NCI-H146 treated with DMSO at 0.1 percent for 48 hours (cell line): ENCODE measurements around the gene NAV2.

Experiments used
- DNase-seq: peaks from one replicate; lab custom pipeline; 2025; ENCODE audit not compliant: unreplicated experiment; lab: John Stamatoyannopoulos, UW

Gene NAV2

DNA sequence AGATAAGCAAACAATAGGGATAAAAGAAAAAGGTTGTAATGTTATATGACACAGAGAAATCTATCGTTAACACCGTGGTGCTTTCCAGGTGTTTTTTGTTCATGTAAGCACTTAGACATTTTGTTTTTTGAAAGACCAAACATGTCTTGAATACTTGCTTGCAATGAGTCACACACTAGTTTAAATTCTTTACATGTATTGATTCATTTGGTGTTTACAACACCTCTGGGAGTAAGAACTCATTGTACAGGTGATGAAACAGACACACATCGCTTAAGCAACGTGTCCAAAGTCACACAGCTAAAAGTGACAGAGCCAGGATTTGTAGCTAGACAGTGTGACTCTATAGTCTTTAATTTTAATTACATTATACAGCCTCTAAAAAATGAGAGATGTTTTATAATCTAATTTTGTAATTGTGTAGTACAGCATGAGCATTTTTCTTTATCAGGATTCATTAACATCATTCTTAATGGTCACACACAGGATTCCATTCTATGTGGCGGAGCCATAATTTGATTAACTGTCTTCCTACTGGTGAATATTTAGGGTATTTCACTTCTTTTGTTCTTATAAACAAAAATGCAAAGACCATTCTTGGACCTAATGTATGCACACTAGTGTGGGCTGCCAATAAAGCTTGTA, 298.8 kb downstream of the NAV2 start:
- no peak for DNase-seq

DNA sequence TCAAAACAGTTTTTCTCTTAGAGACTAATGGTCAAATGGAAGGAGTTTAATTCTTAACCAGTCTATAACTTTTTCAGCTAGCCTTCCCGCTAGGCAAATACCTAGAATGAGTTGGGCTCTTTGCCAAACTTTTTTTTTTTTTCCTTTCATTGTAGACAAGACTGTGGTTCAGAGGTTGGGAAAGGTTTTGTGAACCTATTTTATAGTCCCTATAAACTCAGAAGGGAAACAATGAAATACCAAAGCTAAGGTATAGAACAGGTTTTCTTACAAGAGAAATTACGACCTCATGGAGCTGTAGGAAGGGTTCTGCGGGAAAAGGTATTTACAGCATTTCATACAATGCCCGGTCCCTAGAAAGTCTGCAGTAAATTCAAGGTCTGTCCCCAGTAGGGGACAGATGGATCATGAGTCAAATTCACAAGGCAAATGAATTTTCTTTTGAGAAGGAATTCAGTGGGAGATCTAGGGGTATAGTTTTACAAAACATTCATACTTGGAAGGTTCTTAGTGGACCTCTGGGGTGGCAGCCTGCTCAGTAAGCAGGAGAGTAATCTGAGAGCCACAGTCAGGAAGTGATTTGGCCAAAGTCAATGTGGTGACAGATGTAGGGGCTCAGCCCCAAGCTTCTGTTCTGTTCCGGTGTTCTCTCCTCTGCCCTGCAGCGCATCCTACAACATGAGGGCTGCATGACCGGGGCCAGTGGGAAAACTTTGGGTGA, 300.9 kb downstream of the NAV2 start:
- peak; percentile 33 for DNase-seq

DNA sequence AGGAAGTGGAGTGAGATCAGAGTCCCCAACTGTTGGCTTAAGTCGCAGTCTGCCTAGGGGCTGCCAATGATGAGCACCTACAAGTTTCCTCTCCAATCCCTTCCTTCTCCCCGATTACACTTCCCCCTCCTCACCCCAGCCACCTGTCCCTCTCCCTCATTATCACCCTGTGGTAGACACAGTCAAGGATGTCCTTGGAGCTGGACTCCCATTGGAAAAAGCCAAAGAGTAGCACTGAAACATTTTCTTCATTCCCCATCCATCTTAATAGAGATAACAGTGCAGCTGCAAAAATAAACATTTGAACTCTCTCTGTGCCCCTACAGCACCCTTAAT, 301.4 kb downstream of the NAV2 start:
- DNase-seq = no peak

DNA sequence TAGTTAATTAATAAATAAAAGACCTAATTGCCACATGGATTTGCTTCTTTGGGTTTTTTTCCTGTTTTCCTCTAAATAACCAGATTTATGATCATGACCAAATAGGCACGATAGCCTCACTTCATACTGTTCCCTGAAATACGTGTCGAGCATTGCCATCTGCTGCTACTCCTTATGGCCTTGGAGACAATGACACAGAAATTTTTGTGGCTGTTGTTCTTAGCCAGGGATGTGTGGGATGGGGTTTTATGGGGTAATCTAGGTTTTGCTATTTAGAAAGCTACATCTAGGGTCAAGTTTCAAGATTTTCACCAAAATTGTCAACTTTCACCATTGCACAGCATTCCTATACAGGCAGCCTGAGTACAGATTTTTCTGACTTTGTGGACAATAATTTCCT, 302.5 kb downstream of the NAV2 start:
- no peak for DNase-seq

DNA sequence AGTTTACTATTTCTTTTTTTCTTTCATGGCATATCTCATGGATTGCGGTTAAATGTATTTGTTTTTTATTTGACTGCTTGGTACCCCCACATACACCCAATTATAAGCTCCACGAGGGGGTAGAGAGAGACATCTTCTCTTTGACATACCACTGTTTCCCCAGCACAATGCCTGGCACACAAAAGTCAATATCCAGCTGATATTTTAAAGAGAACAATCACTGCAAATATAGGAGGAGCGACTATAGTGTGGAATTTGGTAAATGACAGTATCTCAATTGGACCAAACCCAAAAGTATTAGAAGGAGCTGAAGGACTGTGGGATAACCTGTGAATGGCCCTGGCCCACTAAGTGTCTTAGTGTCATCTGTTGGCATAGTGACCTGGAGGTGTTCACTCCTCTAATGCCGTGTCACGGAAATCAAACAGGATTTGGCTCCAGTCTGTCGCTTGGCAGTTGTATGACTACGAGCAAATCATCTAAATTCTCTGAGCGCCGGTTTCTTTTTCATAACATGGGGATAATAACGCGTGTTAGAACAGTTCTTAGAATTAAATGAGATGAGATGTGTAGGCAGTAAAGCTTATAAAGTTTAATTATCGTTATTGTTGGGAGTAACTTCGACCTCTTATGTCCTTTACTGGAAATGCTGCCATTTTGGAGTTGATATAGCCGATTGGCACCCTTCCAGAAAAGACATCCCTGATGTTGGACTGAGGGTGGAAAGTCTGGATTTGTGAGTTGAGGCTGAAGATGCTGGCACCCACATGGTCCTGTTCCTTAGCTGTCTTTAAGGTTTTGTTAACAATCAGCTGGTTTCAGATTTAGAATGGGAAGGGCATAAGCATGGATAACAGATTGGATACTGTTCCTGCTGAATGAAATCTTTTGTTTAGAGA, 303.1 kb downstream of the NAV2 start:
- no peak for DNase-seq

DNA sequence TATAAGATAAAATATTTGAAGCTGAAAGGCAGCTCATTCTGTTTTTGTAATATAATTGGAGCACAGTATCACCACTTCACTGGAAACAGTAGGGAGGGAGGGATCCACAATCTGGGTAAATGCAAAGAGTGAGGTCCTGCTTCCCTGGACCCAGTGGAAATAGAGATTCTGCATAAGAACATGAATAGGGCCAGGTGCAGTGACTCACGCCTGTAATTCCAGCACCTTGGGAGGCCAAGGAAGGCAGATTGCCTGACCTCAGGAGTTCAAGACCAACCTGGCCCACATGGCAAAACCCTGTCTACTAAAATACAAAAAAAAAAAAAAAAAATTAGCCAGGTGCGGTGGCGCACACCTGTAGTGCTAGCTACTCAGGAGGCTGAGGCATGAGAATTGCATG, 303.9 kb downstream of the NAV2 start:
- DNase-seq = no peak

DNA sequence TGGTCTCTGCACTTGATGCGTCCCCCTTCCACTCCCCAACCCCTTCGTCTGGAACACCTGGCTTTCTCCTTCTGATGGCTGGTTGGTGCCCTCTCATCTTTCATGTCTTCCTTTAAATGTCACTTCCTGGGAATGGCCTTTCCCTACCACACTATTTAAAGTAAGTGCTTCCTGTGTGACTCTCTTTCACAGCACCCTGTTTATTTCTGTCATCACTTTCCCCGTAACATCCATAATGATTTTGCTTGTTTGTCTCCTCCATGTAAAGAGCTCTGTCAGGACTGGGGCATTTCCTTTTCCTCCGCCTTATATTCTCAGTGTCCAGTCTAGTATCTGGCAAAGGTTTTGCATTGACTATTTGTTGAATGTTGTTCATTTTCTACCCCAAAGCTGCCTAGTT, 304.7 kb downstream of the NAV2 start:
- no peak for DNase-seq

DNA sequence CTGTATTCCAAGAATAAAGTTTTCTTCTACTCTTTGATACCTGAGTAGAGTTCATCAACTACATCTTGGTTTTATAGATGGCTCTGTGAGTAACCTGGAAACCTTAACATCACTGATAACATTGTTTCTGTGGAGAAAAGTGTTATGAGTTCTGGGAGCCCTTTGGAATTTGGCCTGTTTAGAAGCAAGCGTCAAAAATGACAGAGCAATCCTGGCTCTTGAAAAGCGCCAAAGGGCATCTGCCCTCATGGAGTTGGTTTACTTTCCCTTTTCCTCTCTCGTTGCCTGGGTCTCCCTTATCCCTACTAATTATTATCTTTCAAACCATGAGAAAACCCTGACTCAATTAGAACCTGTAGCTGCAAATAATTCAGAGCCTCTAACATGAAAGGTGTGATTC, 307.6 kb downstream of the NAV2 start:
- no peak for DNase-seq

DNA sequence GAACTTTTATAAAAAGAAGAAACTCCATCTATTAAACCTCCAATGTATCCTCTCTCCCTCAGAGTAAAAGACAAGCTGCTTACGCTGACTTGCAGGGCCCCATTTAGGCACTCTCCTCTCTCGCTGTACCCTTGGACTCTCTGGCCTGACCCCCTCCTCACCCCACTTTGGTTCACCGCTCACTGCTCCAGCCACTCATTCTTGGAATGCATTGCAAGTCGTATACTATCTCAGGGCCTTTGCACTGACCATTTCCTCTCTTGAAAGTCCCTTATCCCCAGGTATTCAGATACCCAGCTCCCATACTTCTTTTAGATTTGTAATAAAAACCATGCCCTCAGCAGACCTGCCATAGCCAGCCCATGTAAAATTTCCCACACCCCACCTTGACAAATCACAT, 308.1 kb downstream of the NAV2 start:
- no peak for DNase-seq

DNA sequence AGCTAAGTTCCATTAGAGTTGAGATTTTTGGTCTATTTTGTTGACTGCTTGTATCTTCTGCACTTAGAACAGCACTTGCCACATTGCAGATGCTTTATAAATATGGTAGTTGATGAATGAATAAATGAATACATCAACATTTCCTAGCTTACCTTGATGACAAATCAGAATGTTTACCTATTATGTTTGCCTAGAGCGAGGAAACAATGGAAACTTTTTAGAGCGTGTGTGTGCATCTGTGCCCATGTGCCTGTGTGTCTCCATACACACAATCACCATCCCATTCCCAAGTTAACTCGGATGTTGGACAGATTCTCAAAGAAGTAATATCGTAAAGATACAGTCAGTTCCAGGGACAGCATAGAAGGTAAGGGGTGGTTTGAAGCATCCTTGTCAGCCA, 308.6 kb downstream of the NAV2 start:
- DNase-seq = no peak

DNA sequence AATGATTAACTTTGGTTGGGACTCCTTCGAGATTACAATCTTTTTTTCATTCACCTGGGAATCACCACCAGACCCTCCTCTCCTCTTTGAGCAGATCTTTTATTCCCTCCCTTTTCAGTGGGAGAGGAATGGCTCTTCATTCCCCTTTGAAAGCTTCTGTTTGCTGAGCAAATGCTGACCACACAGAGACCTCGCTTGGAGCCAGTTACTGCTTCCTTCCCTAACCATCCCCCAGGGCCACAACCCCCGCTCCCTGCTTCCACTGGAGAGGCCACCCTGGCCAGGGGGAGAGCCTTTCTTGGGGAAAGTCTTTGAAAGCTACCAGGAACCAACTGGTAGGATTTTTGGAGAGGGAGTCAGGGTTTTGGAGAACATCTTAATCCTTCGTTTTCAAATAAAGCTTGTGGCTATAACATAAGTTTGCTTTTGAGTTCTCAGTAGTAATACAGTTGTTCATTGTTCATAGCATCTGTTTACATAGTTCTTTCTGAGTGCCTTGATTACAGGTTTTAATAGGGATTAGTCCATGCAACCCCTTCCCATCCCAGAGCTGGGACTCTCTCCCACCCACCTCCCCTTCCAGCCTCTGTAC, 309.2 kb downstream of the NAV2 start:
- peak; percentile 28 for DNase-seq

DNA sequence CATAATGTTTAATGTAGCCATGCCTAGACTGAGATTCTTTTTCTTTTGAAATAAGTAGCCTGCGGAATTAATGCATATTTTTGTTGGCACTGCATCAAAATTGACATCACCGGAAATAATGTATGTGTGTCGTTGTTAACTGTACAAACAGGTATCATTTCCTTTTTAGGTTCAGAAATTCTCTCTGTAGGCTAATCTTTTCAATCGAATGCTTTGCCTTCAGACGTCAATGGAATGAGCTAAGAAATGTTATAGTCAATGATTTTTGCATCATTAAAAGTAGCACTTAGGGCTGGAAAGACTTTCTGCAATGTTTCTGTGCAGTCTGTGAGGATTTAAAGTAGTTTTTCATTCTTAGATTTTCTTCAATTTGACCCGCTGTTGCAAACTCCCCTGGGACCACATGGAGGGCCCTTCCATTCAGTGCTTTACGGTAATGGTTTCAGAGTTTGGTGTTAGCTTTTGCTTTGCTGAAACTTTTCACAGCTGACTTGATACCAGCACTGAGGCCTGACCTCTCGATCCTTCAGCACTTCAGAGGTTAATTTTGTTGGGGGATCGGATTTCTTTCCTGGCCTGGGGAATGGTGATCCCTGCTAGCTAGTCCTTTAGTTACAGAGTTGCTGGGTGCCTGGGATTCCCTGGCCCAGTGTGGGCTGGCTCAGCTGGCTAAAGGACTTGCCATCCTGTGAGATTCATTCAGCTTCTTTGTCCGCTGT, 309.9 kb downstream of the NAV2 start:
- DNase-seq = peak; percentile 13

DNA sequence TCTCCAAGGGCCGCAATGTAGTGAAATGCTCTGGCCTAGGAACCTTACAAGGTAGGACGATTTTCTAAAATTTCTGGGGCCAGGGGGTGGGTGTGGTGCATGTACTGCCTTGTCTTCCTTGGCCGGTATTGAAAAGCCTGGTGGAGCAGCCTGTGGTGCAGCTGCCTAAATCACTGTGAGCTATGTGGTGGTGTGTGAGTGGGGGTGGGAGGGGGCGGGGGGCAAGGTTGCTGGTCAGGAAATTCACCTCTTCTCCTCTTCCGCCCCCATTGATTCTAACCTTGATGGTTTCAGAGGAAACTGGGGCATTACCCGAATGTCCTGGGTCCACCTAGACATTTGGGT, 310.4 kb downstream of the NAV2 start:
- no peak for DNase-seq

DNA sequence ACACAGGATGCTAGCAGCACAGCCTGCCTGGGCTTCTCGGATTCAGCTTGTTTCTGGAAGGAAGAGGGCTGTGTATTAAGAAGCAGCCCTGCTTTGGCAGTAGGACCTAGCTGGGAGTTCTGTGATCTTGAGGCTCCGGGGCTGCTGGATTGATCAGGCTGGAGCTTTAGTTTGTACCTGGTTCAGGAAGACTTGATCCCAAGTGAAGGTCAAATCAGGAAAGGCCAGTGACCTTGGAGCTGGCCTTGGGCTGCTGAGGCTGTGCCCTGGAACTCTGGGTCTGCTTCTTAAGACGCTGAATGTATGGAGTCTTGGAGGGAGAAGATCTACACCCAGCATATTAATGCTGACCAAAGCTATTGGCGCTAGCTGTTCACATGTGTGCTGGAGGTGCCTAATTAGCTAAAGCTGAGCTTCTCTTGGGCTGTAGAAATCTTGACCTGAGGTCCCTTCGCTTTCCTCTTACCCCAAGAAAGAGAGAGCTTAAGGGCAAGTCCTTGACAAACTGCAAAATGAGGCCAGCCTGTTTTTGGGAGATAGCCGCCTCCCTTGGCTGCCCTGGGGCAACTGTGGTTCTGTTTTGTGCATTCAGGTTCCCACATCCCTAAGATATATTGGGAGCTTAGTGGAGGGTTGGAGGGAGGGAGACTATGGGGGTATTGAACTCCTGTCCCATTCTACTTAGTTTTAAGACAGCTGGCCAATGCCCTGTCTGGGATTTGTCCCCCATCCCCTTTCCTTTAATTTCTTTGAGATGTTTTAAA, 311.7 kb downstream of the NAV2 start:
- no peak for DNase-seq

DNA sequence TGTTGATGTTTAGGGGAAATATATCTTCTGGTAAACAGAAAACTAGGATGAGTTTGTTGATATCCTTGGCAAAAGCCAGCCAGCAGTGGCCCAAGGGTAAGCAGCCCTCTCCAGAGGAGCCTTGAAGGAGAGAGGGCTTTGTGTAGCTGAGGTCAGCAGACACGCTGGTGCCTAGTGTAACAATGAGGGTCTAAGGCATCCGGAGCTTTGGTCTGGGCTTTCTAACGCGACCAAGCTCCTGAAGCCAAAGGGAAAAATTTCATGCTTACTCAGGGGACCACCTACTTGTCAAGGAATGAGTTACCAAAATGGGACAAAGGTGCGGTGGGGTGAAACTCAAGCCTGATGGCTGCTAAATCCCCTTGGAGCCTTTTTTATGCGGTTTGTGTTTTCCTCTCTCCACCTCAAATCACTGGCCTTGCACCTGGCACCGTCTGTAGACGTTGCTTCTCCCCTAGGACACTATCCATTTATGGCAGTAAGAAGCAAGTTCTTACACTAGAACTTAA, 312.7 kb downstream of the NAV2 start:
- no peak for DNase-seq

DNA sequence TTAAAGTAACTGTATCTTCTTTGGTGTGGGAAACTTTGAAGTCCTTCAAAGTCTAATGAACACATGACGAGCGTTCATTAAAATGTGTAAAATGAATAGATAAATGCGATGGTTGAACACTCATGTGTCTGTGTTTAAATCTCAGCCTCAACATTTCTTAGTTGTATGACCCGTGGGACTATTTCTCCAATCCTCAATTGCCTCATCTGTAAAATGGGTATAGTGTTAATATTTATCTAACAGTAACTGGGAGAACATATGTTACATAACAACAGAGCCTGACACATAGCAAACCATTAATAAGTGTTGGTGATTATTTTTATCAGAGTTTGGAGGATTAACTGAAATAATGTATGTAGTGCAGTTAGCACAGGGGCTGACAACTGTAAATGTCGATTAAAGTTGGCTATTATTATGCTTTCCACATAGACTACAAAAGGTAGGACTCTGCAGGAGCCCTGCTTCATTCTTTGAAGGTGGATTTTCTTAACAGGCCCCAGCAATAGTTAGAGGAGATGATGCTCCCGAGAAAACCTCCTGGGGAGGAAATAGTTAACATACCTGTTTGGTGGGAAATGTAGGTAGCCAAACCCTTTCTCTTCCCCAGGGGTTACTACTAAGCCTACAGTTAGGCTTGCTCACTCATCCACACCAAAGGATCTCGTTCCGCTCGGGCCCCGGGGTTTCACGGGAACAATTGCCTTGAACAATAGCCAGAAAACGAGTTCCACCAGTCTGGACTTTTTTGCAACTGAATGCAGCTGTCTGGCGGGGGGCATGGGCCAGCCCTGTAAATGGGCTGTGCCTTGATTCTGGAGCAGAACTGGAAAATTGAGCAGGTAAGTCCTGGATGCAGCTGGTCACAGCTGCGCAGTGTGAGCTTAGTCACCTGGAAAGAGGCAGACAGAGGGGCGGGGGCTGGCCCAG, 314.3 kb downstream of the NAV2 start:
- peak; percentile 86 for DNase-seq

DNA sequence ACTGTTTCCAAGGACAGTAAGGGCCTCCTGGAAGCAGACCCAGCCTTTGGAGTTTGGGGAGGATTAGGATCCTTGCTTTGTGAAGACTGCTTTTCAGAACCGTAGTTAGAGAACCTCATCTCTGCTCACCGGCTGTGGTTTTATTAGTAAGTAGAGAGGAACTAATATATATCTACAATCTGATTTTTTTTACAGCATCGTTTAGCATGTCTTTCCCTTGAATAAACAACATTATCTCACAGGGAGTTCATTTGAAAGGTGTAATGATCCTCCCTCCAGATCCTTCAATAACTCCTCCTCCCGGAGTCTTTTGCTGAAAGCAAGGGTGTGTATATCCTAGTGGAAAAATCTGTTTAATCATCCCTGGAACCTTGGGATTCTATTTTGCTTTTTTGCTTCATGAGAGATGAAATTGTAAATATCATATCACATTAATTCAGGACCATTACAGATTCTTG, 314.9 kb downstream of the NAV2 start:
- DNase-seq = peak; percentile 71

DNA sequence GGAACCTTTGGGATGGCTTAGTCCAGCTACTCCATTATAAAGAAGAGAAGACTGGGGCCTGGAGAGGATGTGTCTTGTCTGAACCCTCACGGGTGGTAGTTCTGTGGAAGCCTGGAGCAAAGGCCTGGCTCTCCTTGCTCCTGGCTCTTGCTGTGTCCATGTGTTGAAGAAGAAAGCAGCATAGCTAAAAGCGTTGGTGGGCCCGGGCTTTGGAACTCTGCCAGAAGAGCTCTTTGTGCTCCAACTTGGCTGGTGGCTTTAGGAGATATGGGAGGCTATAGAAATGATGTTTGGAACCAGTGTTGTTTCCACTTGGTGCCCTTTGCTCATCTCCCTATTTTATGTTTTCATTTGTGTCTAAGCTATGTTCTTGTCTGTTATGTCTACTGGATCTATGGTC, 316.6 kb downstream of the NAV2 start:
- no peak for DNase-seq

DNA sequence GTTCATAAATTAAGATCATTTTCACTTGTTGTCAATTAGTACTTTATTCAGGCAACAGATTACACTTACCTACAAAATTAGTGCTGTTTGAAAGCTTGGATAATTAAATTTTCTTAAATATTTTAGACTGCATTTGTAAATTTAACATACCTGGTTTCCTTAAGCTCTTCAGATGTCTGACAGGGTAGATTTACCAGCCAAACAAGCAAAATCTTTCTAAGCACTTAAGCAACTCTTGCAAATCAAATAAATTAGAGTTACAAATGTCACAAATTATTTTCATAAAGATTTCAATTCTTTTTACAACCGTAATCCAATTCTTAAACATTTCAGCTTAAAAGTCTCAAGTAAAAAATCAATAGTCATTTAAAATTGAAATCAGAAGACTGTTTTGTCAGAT, 317.8 kb downstream of the NAV2 start:
- no peak for DNase-seq
